Erythroblast (primary cell): Measurements from ENCODE around the gene LRP1B.

Experiments
- GATA1 ChIP-seq: IDR thresholded peaks from 2 replicates; pipeline ENCODE4 v1.6.1; 2011; ENCODE audit warnings: low read depth, mild to moderate bottlenecking, control low read depth, low read length, moderate library complexity
- POLR2A ChIP-seq: IDR thresholded peaks from 2 replicates; pipeline ENCODE4 v1.6.1; 2011; ENCODE audit warnings: mild to moderate bottlenecking, low read length

DNA sequence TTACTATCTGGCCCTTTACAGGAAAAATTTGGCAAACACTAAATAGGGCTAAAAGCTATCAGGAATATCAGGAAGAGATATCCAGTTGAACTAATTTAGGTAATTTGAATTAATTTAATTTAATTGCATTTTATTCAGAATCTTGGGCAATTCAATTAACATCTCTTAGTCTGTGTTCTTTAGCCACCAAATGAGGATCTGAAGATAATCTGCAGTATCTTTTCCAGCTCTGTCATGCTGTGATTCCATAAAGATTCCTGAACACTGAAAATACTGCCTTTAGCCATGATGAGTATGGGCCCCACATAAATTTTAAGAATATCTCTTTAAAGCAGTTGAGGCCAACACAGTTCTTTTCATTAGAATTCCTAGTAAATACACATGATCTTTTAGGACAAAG lies 1679.5 kb downstream of the LRP1B start:
- TF ChIP-seq GATA1 (no peak), POLR2A (no peak)
